Measurements from ENCODE around the gene IGF2BP3.

DNA sequence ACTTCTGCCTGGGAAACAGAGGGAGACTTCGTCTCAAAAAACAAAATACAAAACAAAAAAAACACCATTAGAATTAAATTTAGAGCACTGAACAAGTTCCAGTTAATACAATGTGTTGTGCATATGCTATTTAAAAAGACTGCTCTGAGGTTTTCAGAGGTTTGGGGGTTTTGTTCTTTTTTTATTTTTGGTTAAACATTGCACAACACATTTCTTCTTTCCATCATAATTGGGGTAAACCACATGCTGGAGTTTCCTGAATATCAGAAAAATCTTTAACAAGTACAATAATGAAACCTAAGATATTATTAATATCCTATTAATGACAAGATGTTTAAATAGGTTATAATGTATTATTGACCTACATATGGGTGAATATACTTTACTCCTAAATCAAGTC lies 26.3 kb downstream of the IGF2BP3 start:
- TF ChIP-seq, protein P1, sequence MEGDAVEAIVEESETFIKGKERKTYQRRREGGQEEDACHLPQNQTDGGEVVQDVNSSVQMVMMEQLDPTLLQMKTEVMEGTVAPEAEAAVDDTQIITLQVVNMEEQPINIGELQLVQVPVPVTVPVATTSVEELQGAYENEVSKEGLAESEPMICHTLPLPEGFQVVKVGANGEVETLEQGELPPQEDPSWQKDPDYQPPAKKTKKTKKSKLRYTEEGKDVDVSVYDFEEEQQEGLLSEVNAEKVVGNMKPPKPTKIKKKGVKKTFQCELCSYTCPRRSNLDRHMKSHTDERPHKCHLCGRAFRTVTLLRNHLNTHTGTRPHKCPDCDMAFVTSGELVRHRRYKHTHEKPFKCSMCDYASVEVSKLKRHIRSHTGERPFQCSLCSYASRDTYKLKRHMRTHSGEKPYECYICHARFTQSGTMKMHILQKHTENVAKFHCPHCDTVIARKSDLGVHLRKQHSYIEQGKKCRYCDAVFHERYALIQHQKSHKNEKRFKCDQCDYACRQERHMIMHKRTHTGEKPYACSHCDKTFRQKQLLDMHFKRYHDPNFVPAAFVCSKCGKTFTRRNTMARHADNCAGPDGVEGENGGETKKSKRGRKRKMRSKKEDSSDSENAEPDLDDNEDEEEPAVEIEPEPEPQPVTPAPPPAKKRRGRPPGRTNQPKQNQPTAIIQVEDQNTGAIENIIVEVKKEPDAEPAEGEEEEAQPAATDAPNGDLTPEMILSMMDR (IDR thresholded peaks at IDR 0.05 in 8 of 11, conservative IDR thresholded peaks at IDR 0.05 in 3 of 11): no peak
- TF ChIP-seq POLR2A (IDR thresholded peaks at IDR 0.05) (no peak), POLR2AphosphoS5 (IDR thresholded peaks at IDR 0.05) (no peak)

All from spleen (tissue), 7 donors.